Fibroblast of the conjunctiva (primary cell): Measurements from ENCODE around the gene NEB.
"Not testable (repeated sequence)": the region's sequence is repeated elsewhere in the genome, so short reads cannot be mapped to it uniquely, and the experiment has no call there.

Experiments
- DNase-seq: peaks from one replicate; pipeline ENCODE4 v3.0.0-alpha.2; 2010; ENCODE audit warnings: low read depth

The NEB gene

GRCh38 chr2:151649400-151649799 is 84.9 kb downstream of the NEB start:
- no peak for DNase-seq

- DNase-seq, result not testable (repeated sequence)
Observed at GRCh38 chr2:151646512-151646911, 87.8 kb downstream of the NEB start.

GRCh38 chr2:151644580-151644979 is 89.7 kb downstream of the NEB start:
- DNase-seq, result no peak

- not testable (repeated sequence) for DNase-seq
Observed at GRCh38 chr2:151641895-151642294, 92.4 kb downstream of the NEB start.

- no peak for DNase-seq
Observed at GRCh38 chr2:151640087-151640486, 94.2 kb downstream of the NEB start.

- DNase-seq, result no peak
Observed at GRCh38 chr2:151638990-151639389, 95.3 kb downstream of the NEB start.

GRCh38 chr2:151638191-151638933 is 95.9 kb downstream of the NEB start:
- no peak for DNase-seq

- no peak for DNase-seq
Observed at GRCh38 chr2:151637271-151637781, 97.0 kb downstream of the NEB start.

- no peak for DNase-seq
Observed at GRCh38 chr2:151634736-151635467, 99.4 kb downstream of the NEB start.

- no peak for DNase-seq
Observed at GRCh38 chr2:151632993-151633565, 101.2 kb downstream of the NEB start.

- no peak for DNase-seq
Observed at GRCh38 chr2:151630372-151630771, 103.9 kb downstream of the NEB start.

- no peak for DNase-seq
Observed at GRCh38 chr2:151627353-151627752, 106.9 kb downstream of the NEB start.

GRCh38 chr2:151624271-151624670 is 110.0 kb downstream of the NEB start:
- DNase-seq, result no peak

GRCh38 chr2:151623631-151624030 is 110.6 kb downstream of the NEB start:
- no peak for DNase-seq

- DNase-seq, result no peak
Observed at GRCh38 chr2:151620761-151621160, 113.5 kb downstream of the NEB start.

GRCh38 chr2:151619337-151619989 is 114.8 kb downstream of the NEB start:
- DNase-seq, result no peak

GRCh38 chr2:151616760-151617339 is 117.4 kb downstream of the NEB start:
- no peak for DNase-seq

GRCh38 chr2:151614606-151615306 is 119.5 kb downstream of the NEB start:
- no peak for DNase-seq

- no peak for DNase-seq
Observed at GRCh38 chr2:151614159-151614558, 120.1 kb downstream of the NEB start.

GRCh38 chr2:151611351-151611750 is 122.9 kb downstream of the NEB start:
- no peak for DNase-seq

- no peak for DNase-seq
Observed at GRCh38 chr2:151610310-151610709, 124.0 kb downstream of the NEB start.
